Stomach (tissue), 9 donors: ENCODE results near the gene HOXD10. TPM values are rescaled to one million over a fixed set of nuclear protein-coding genes. Genes with fewer than 3 reads are reported as not detected.

ENCODE experiments used
- DNase-seq, 2 donors: peaks; one replicate each; pipeline versions ENCODE4 v3.0.0 to v3.0.0-alpha.2; 2013 to 2019
- H3K27ac ChIP-seq, 5 donors: fragments of 200-600 bp in 4 of 5; sonication (generic) in 4 of 5; one replicate each; pipeline ENCODE4 v1.5.1; 2013 to 2019; ENCODE audit warnings: mild to moderate bottlenecking in 1 of 5, moderate library complexity in 1 of 5
- H3K27me3 ChIP-seq, 3 donors: fragments of 200-600 bp; sonication (generic); one replicate each; pipeline ENCODE4 v1.5.1; 2017 to 2019; ENCODE audit warnings: mixed run types in 1 of 3
- H3K36me3 ChIP-seq, 4 donors: fragments of 200-600 bp; sonication (generic); 1 replicate in 3 of 4; 2 replicates in 1 of 4; pipeline ENCODE4 v1.5.1; 2016 to 2019
- H3K4me1 ChIP-seq, 4 donors: fragments of 200-600 bp; sonication (generic); one replicate each; pipeline ENCODE4 v1.5.1; 2016 to 2019
- H3K4me3 ChIP-seq, 4 donors: fragments of 200-600 bp; sonication (generic) in 3 of 4; one replicate each; pipeline ENCODE4 v1.5.1; 2016 to 2019; ENCODE audit warnings: mild to moderate bottlenecking in 1 of 4
- H3K9me3 ChIP-seq, 4 donors: fragments of 200-600 bp; sonication (generic); one replicate each; pipeline ENCODE4 v1.5.1; 2016 to 2019
- EP300 ChIP-seq: sonication (generic); formaldehyde crosslinking; IDR thresholded peaks from one replicate; pipeline ENCODE4 v1.6.1; 2017; ENCODE audit warnings: antibody characterized with exemption
- POLR2A ChIP-seq, 4 donors: fragments of 450-650 bp; IDR thresholded peaks; one replicate each; pipeline ENCODE4 v1.6.1; 2016; ENCODE audit warnings: antibody characterized with exemption in 4 of 4, control low read depth in 2 of 4, mild to moderate bottlenecking in 1 of 4, moderate library complexity in 1 of 4
- POLR2AphosphoS5 ChIP-seq, 3 donors: sonication (generic); formaldehyde crosslinking; IDR thresholded peaks; one replicate each; pipeline ENCODE4 v1.6.1; 2016; ENCODE audit warnings: antibody characterized with exemption in 3 of 3
- WGBS, 5 donors: extraction: QIAGEN DNeasy Blood & Tissue Kit in 3 of 5; methylation state at CpG; one replicate each; pipeline versions ENCODE4 v1.1.5 to v1.1.7; 2013 to 2018; 5-methylcytosine and 5-hydroxymethylcytosine counted together
- intact Hi-C: fragments of 100-400 bp; cut with DNase I; formaldehyde crosslinking; loops from one replicate; pipeline ENCODE4 v1.15.1; 2023; ENCODE audit warnings: low total_unique reads
- polyA plus RNA-seq, 3 donors: library from polyadenylated mRNA; stranded (reverse); fragments of 200-250 nt; gene quantifications; one replicate each; pipeline ENCODE4 v1.2.3, GENCODE V29; 2013
- total RNA-seq, 5 donors: library from RNA; depleted of rRNA; stranded (reverse); fragments of >200 nt; gene quantifications; one replicate each; pipeline versions ENCODE4 v1.1.0 to v1.2.3, GENCODE V29; 2014 to 2016
- TF ChIP-seq, protein P1 (sequence below), 7 experiments: fragments of 450-650 bp in 4 of 7; fragments of 200-600 bp in 3 of 7; sonication (generic) in 3 of 7; IDR thresholded peaks; one replicate each; pipeline ENCODE4 v1.5.1; 2016 to 2019; ENCODE audit warnings: antibody characterized with exemption in 7 of 7, control low read depth in 2 of 7, mild to moderate bottlenecking in 1 of 7
- donor health status: healthy with polysubstance abuse.
- donor health status: Bipolar disorder and iron deficiency.
- donor health status: healthy.

Gene HOXD10
- total and polyA plus RNA-seq, 8 donors = 2.6 TPM; not detected in 7

GRCh38 chr2:176122052-176122682, 5.6 kb downstream of the HOXD10 start:
- H3K4me1 ChIP-seq = peaks cover 11 to 28% (median 20%) of the 10 kb centered on the region in 4 donors
- intact Hi-C loops = loop anchor here (10.0 kb wide), 1 partner anchor 533 kb away; no protein-coding TSS in a partner anchor
- DNase-seq = no peak
- H3K27ac ChIP-seq = peak overlapping the region in 1 of 5 donors; percentile 66
- H3K4me3 ChIP-seq = peak overlapping the region; percentile 38 to 47 (median 40)
- H3K27me3 ChIP-seq = peaks cover 57 to 100% (median 95%) of the 10 kb centered on the region in 3 donors
- 2 to 9% (median 7%) methylated on average over 21 to 47 of the region's 47 CpGs for WGBS, 5 donors
- TF ChIP-seq, protein P1, sequence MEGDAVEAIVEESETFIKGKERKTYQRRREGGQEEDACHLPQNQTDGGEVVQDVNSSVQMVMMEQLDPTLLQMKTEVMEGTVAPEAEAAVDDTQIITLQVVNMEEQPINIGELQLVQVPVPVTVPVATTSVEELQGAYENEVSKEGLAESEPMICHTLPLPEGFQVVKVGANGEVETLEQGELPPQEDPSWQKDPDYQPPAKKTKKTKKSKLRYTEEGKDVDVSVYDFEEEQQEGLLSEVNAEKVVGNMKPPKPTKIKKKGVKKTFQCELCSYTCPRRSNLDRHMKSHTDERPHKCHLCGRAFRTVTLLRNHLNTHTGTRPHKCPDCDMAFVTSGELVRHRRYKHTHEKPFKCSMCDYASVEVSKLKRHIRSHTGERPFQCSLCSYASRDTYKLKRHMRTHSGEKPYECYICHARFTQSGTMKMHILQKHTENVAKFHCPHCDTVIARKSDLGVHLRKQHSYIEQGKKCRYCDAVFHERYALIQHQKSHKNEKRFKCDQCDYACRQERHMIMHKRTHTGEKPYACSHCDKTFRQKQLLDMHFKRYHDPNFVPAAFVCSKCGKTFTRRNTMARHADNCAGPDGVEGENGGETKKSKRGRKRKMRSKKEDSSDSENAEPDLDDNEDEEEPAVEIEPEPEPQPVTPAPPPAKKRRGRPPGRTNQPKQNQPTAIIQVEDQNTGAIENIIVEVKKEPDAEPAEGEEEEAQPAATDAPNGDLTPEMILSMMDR (IDR thresholded peaks at IDR 0.05) = no peak
- TF ChIP-seq EP300 (no peak), POLR2AphosphoS5 (IDR thresholded peaks at IDR 0.05) (no peak), POLR2A (IDR thresholded peaks at IDR 0.05) (no peak)
- H3K36me3 ChIP-seq = no peaks in the 10 kb centered on the region
- peaks cover 0 to 23% (median 1%) of the 10 kb centered on the region in 4 donors for H3K9me3 ChIP-seq

GRCh38 chr2:176122683-176123410, 6.3 kb downstream of the HOXD10 start, which contains the start of gene HOXD9:
HOXD9 (plus strand) TSS chr2:176122719; CDS start chr2:176122769, 50 bp downstream.
- peaks cover 50 to 100% (median 90%) of the 10 kb centered on the region in 3 donors for H3K27me3 ChIP-seq
- peak within 1 kb of the TSS in 2 of 5 donors; percentile 57 to 66 for H3K27ac ChIP-seq
- TF ChIP-seq POLR2AphosphoS5 (IDR thresholded peaks at IDR 0.05) (no peak), EP300 (no peak), POLR2A (IDR thresholded peaks at IDR 0.05) (no peak)
- TF ChIP-seq, protein P1 (IDR thresholded peaks at IDR 0.05) = no peak
- H3K9me3 ChIP-seq = peaks cover 0 to 23% (median 0%) of the 10 kb centered on the region in 4 donors
- H3K4me1 ChIP-seq = peaks cover 11 to 32% (median 21%) of the 10 kb centered on the region in 4 donors
- WGBS, 5 donors = 1 to 11% (median 4%) methylated on average over 42 to 84 of the region's 84 CpGs
- H3K4me3 ChIP-seq = peak within 1 kb of the TSS; percentile 38 to 47 (median 40)
- intact Hi-C loops = loop anchor here (10.0 kb wide), 1 partner anchor 532 kb away; no protein-coding TSS in a partner anchor
- DNase-seq = peak in 1 of 2 donors; percentile 72
- no peaks in the 10 kb centered on the region for H3K36me3 ChIP-seq

DNA sequence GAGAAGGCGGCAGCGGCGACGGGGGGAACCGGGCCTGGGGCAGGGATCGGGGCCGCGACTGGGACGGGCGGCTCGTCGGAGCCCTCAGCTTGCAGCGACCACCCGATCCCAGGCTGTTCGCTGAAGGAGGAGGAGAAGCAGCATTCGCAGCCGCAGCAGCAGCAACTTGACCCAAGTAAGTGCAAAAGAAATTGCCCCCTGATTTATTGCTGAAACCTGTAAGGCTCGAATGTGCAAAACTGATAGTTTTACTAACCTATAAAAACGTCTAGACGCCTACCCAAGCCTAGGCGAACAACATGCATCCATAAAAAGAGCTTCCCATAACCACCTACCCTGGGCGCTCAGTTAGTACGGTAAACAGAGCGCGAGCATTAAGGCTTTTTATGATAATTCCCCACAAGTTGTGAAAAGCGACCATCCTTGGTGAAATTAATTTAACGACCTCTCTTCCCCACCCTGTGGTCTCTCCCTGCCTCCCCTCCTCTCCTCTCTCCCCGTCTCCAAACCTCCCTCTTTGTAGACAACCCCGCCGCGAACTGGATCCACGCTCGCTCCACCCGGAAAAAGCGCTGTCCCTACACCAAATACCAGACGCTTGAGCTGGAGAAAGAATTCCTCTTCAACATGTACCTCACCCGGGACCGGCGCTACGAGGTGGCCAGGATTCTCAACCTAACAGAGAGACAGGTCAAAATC, 7.0 kb downstream of the HOXD10 start:
- Histone ChIP-seq H3K27me3 (peaks cover 45 to 100% (median 90%) of the 10 kb centered on the region in 3 donors), H3K27ac (peak overlapping the region in 1 of 5 donors; percentile 57), H3K9me3 (peaks cover 0 to 23% (median 0%) of the 10 kb centered on the region in 4 donors), H3K4me1 (peaks cover 11 to 38% (median 26%) of the 10 kb centered on the region in 4 donors), H3K36me3 (no peaks in the 10 kb centered on the region), H3K4me3 (peak overlapping the region; percentile 38 to 47 (median 40))
- TF ChIP-seq POLR2AphosphoS5 (IDR thresholded peaks at IDR 0.05) = no peak
- TF ChIP-seq, protein P1 (IDR thresholded peaks at IDR 0.05) = no peak
- no peak for TF ChIP-seq EP300
- no peak for TF ChIP-seq POLR2A (IDR thresholded peaks at IDR 0.05)
- DNase-seq = no peak
- intact Hi-C loops = loop anchor here (10.0 kb wide), 1 partner anchor 531 kb away; no protein-coding TSS in a partner anchor
- 5 to 8% (median 7%) methylated on average over 39 to 40 of the region's 40 CpGs for WGBS, 5 donors
